ENCODE results near the gene EXOC7. TPM values are rescaled to one million over a fixed set of nuclear protein-coding genes. Genes with fewer than 3 reads are reported as not detected.
"Not testable (repeated sequence)": the region's sequence is repeated elsewhere in the genome, so short reads cannot be mapped to it uniquely, and the experiment has no call there.

Gene EXOC7
- total RNA-seq, 3 donors from 2014 or later, result 91.0 to 145 (median 142) TPM

DNA sequence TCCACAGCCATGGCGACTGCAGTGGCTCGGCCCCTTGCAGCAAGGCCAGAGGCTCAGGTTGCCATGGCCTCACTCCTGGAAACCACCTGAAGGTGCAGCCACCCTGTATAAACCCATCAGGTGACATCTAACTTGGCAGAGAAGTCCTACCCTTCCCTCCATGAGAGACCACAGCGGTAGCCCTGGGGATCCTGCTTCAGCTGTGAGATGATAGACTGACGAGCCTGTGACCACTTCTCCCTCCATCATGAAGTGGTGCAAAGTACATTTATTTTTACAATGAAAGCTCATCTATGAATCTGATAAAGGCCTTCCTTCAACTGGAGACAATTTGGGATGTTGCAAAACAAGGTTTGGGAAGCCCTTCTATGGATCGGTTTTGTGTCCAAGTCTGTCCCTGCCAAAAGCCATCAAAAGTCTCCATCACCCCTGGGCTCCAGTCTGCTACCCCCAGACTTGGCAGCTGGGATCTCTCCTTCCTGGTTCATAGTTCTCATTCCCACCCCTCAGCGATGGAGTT is 22.8 kb downstream of the EXOC7 start:
- intact Hi-C loops (cut with DNase I, micrococcal nuclease), result no loop called here
- no peak for DNase-seq
- H3K4me1 ChIP-seq (ENCODE audit: low read depth), result peaks cover 12% of the 10 kb centered on the region
- peak; percentile 7 for ATAC-seq
- no peaks in the 10 kb centered on the region for H3K9me3 ChIP-seq
- no peak overlapping the region for H3K4me3 ChIP-seq
- TF ChIP-seq, protein P1, sequence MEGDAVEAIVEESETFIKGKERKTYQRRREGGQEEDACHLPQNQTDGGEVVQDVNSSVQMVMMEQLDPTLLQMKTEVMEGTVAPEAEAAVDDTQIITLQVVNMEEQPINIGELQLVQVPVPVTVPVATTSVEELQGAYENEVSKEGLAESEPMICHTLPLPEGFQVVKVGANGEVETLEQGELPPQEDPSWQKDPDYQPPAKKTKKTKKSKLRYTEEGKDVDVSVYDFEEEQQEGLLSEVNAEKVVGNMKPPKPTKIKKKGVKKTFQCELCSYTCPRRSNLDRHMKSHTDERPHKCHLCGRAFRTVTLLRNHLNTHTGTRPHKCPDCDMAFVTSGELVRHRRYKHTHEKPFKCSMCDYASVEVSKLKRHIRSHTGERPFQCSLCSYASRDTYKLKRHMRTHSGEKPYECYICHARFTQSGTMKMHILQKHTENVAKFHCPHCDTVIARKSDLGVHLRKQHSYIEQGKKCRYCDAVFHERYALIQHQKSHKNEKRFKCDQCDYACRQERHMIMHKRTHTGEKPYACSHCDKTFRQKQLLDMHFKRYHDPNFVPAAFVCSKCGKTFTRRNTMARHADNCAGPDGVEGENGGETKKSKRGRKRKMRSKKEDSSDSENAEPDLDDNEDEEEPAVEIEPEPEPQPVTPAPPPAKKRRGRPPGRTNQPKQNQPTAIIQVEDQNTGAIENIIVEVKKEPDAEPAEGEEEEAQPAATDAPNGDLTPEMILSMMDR (IDR thresholded peaks at IDR 0.05), result no peak
- H3K36me3 ChIP-seq (ENCODE audit: low read depth), result no peaks in the 10 kb centered on the region

GRCh38 chr17:76079956-76080767 is 23.4 kb downstream of the EXOC7 start:
- no peaks in the 10 kb centered on the region for H3K36me3 ChIP-seq (ENCODE audit: low read depth)
- DNase-seq (peak in 1 of 3 donors; percentile 44), ATAC-seq (peak; percentile 3)
- intact Hi-C loops (cut with DNase I, micrococcal nuclease), result no loop called here
- peaks cover 19% of the 10 kb centered on the region for H3K4me1 ChIP-seq (ENCODE audit: low read depth)
- TF ChIP-seq, protein P1 (IDR thresholded peaks at IDR 0.05), result no peak
- H3K9me3 ChIP-seq, result no peaks in the 10 kb centered on the region
- no peak overlapping the region for H3K4me3 ChIP-seq

- Histone ChIP-seq H3K36me3 (ENCODE audit: low read depth) (no peaks in the 10 kb centered on the region), H3K4me3 (no peak overlapping the region), H3K9me3 (no peaks in the 10 kb centered on the region), H3K4me1 (ENCODE audit: low read depth) (peaks cover 25% of the 10 kb centered on the region)
- TF ChIP-seq, protein P1 (IDR thresholded peaks at IDR 0.05), result no peak
- ATAC-seq (no peak), DNase-seq (peak in 1 of 3 donors; percentile 40)
- intact Hi-C loops (cut with DNase I, micrococcal nuclease), result no loop called here
These were observed 24.0 kb downstream of the EXOC7 start for GRCh38 chr17:76079535-76079955.

DNA sequence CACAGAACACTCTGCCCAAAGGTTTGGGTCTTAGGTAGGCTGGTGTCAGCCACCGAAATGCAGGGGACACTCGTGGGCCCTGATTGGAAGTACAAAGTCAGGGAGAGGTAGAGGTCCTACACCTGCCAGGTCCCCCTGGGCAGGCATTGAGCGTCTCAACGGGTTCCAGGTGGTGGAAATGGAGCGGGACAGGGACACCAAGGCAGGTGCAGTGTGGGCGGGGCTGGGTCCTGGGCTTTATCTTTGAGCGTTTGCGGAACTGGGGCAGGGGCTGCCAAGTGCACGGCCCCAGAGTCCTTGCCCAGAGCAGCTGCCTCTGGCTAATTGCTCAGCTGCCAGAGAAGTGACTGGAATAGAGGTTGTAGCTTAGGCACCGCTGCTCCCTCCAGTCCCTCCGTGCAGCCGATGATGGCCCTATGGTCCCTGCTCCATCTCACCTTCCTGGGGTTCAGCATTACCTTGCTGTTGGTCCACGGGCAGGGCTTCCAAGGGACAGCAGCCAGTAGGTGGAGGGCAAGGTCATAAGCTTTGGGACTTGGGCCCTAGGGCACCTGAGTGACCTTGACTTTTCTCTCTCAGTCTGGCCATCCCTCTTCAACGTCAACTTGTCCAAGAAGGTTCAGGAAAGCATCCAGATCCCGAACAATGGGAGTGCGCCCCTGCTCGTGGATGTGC is 24.6 kb downstream of the EXOC7 start, which contains the start of gene ZACN:
Gene ZACN (plus strand): TSS at position 323 of the 675 bp plus-strand sequence. CDS start 83 bp downstream, at position 406.
- TF ChIP-seq, protein P1 (IDR thresholded peaks at IDR 0.05), result no peak
- peaks cover 27% of the 10 kb centered on the region for H3K4me1 ChIP-seq (ENCODE audit: low read depth)
- no peaks in the 10 kb centered on the region for H3K36me3 ChIP-seq (ENCODE audit: low read depth)
- no peak within 1 kb of the TSS for H3K4me3 ChIP-seq
- DNase-seq, result peak in 1 of 3 donors; percentile 49
- intact Hi-C loops (cut with DNase I, micrococcal nuclease), result no loop called here
- H3K9me3 ChIP-seq, result no peaks in the 10 kb centered on the region
- no peak for ATAC-seq

GRCh38 chr17:76078370-76078769 is 25.2 kb downstream of the EXOC7 start:
- H3K4me3 ChIP-seq; H3K9me3 ChIP-seq; intact Hi-C loops (cut with DNase I, micrococcal nuclease); DNase-seq; ATAC-seq; H3K36me3 ChIP-seq (ENCODE audit: low read depth): not testable (repeated sequence)
- peaks cover 27% of the 10 kb centered on the region for H3K4me1 ChIP-seq (ENCODE audit: low read depth)

Measured in mucosa of descending colon (tissue), 3 donors.